Measurements from ENCODE around the gene PLA2G15. TPM values are rescaled to one million over a fixed set of nuclear protein-coding genes. Genes with fewer than 3 reads are reported as not detected.

Gene PLA2G15
- total RNA-seq (2014; rRNA removed; shearing (Covaris generic); ENCODE audit: low replicate concordance), result 8.7 and 14.3 TPM in 2 replicates

GRCh38 chr16:68244903-68245853 is at the start of gene PLA2G15:
Gene PLA2G15 (plus strand): TSS chr16:68245373. CDS start chr16:68245427, 54 bp downstream.
- H3K27me3 ChIP-seq (ENCODE audit: low read length), result no peaks in the 10 kb centered on the region
- no peaks in the 10 kb centered on the region for H4K20me1 ChIP-seq (ENCODE audit: insufficient read depth, low read depth, low read length)
- no peaks in the 10 kb centered on the region for H3K36me3 ChIP-seq (ENCODE audit: insufficient read depth, low read length)
- peak within 1 kb of the TSS; percentile 93 for H3K4me2 ChIP-seq (ENCODE audit: low read depth, low read length, poor library complexity, severe bottlenecking)
- peak within 1 kb of the TSS; percentile 85 for H3K9ac ChIP-seq (ENCODE audit: low read length)
- H2AFZ ChIP-seq (ENCODE audit: low read length), result peak within 1 kb of the TSS; percentile 90
- H3K9me2 ChIP-seq (replicated peaks; ENCODE audit: insufficient read depth, low read length), result no peaks in the 10 kb centered on the region
- H3K9me3 ChIP-seq (ENCODE audit: low read length), result no peaks in the 10 kb centered on the region
- H3K4me1 ChIP-seq (ENCODE audit: low read length), result peaks cover 29% of the 10 kb centered on the region
- H3K4me3 ChIP-seq (ENCODE audit: low read length), result peak within 1 kb of the TSS; percentile 93
- H3K27ac ChIP-seq (ENCODE audit: low read length), result no peak within 1 kb of the TSS
- DNase-seq, result peak; percentile 98
- H3K79me2 ChIP-seq (ENCODE audit: low read length), result peaks cover 22% of the 10 kb centered on the region

- no peak for DNase-seq
- Histone ChIP-seq H3K27me3 (ENCODE audit: low read length) (no peaks in the 10 kb centered on the region), H3K9ac (ENCODE audit: low read length) (no peak overlapping the region), H3K36me3 (ENCODE audit: insufficient read depth, low read length) (0 out of 2 replicates have a peak, but pooled peaks cover 5% of the 10 kb centered on the region), H3K27ac (ENCODE audit: low read length) (peak overlapping the region; percentile 50), H3K4me3 (ENCODE audit: low read length) (no peak overlapping the region), H3K9me2 (replicated peaks; ENCODE audit: insufficient read depth, low read length) (no peaks in the 10 kb centered on the region), H3K4me1 (ENCODE audit: low read length) (peaks cover 86% of the 10 kb centered on the region), H3K4me2 (ENCODE audit: low read depth, low read length, poor library complexity, severe bottlenecking) (no peak overlapping the region), H3K79me2 (ENCODE audit: low read length) (peaks cover 74% of the 10 kb centered on the region), H4K20me1 (ENCODE audit: insufficient read depth, low read depth, low read length) (no peaks in the 10 kb centered on the region), H3K9me3 (ENCODE audit: low read length) (no peaks in the 10 kb centered on the region), H2AFZ (ENCODE audit: low read length) (no peak overlapping the region)
These were observed 47.9 kb upstream of the PLA2G15 start for GRCh38 chr16:68197250-68197649.

GRCh38 chr16:68200088-68200783 is 44.9 kb upstream of the PLA2G15 start:
- Histone ChIP-seq H3K9me2 (replicated peaks; ENCODE audit: insufficient read depth, low read length) (no peaks in the 10 kb centered on the region), H3K79me2 (ENCODE audit: low read length) (peaks cover 72% of the 10 kb centered on the region), H3K4me3 (ENCODE audit: low read length) (0 out of 2 replicates have a peak overlapping the region, but pooled peaks have one; percentile 0), H3K4me2 (ENCODE audit: low read depth, low read length, poor library complexity, severe bottlenecking) (peak overlapping the region; percentile 51), H3K9me3 (ENCODE audit: low read length) (no peaks in the 10 kb centered on the region), H4K20me1 (ENCODE audit: insufficient read depth, low read depth, low read length) (no peaks in the 10 kb centered on the region), H3K27me3 (ENCODE audit: low read length) (no peaks in the 10 kb centered on the region), H2AFZ (ENCODE audit: low read length) (no peak overlapping the region), H3K4me1 (ENCODE audit: low read length) (peaks cover 62% of the 10 kb centered on the region), H3K36me3 (ENCODE audit: insufficient read depth, low read length) (no peaks in the 10 kb centered on the region), H3K9ac (ENCODE audit: low read length) (peak overlapping the region; percentile 26; the same call in 1 of the 2 replicates), H3K27ac (ENCODE audit: low read length) (peak overlapping the region; percentile 78)
- DNase-seq, result no peak

- DNase-seq, result peak; percentile 77
- Histone ChIP-seq H4K20me1 (ENCODE audit: insufficient read depth, low read depth, low read length) (no peaks in the 10 kb centered on the region), H2AFZ (ENCODE audit: low read length) (no peak overlapping the region), H3K27ac (ENCODE audit: low read length) (peak overlapping the region; percentile 78), H3K79me2 (ENCODE audit: low read length) (peaks cover 74% of the 10 kb centered on the region), H3K9me3 (ENCODE audit: low read length) (no peaks in the 10 kb centered on the region), H3K36me3 (ENCODE audit: insufficient read depth, low read length) (peaks cover 4% of the 10 kb centered on the region; the same call in 1 of the 2 replicates), H3K9ac (ENCODE audit: low read length) (no peak overlapping the region), H3K4me3 (ENCODE audit: low read length) (no peak overlapping the region), H3K4me2 (ENCODE audit: low read depth, low read length, poor library complexity, severe bottlenecking) (peak overlapping the region; percentile 35), H3K27me3 (ENCODE audit: low read length) (no peaks in the 10 kb centered on the region), H3K4me1 (ENCODE audit: low read length) (peaks cover 53% of the 10 kb centered on the region), H3K9me2 (replicated peaks; ENCODE audit: insufficient read depth, low read length) (no peaks in the 10 kb centered on the region)
These were observed 43.1 kb upstream of the PLA2G15 start for GRCh38 chr16:68202091-68202519.

GRCh38 chr16:68206245-68206644 is 38.9 kb upstream of the PLA2G15 start:
- Histone ChIP-seq H4K20me1 (ENCODE audit: insufficient read depth, low read depth, low read length) (no peaks in the 10 kb centered on the region), H3K9ac (ENCODE audit: low read length) (no peak overlapping the region), H3K27me3 (ENCODE audit: low read length) (no peaks in the 10 kb centered on the region)

GRCh38 chr16:68214726-68215125 is 30.4 kb upstream of the PLA2G15 start:
- DNase-seq, result no peak
- Histone ChIP-seq H3K9me3 (ENCODE audit: low read length) (no peaks in the 10 kb centered on the region), H3K9ac (ENCODE audit: low read length) (0 out of 2 replicates have a peak overlapping the region, but pooled peaks have one; percentile 21), H3K4me1 (ENCODE audit: low read length) (peaks cover 34% of the 10 kb centered on the region), H4K20me1 (ENCODE audit: insufficient read depth, low read depth, low read length) (no peaks in the 10 kb centered on the region), H3K4me2 (ENCODE audit: low read depth, low read length, poor library complexity, severe bottlenecking) (peak overlapping the region; percentile 33), H3K4me3 (ENCODE audit: low read length) (no peak overlapping the region), H3K27ac (ENCODE audit: low read length) (peak overlapping the region; percentile 66), H3K36me3 (ENCODE audit: insufficient read depth, low read length) (no peaks in the 10 kb centered on the region), H2AFZ (ENCODE audit: low read length) (no peak overlapping the region), H3K27me3 (ENCODE audit: low read length) (no peaks in the 10 kb centered on the region), H3K9me2 (replicated peaks; ENCODE audit: insufficient read depth, low read length) (no peaks in the 10 kb centered on the region), H3K79me2 (ENCODE audit: low read length) (peaks cover 58% of the 10 kb centered on the region)

More at GRCh38 chr16:68206245-68206644, 38.9 kb upstream of the PLA2G15 start:
- no peak for DNase-seq
- Histone ChIP-seq H3K9me2 (replicated peaks; ENCODE audit: insufficient read depth, low read length) (no peaks in the 10 kb centered on the region), H3K27ac (ENCODE audit: low read length) (peak overlapping the region; percentile 26; the same call in 1 of the 2 replicates), H3K36me3 (ENCODE audit: insufficient read depth, low read length) (peaks cover 4% of the 10 kb centered on the region; the same call in 1 of the 2 replicates), H3K4me3 (ENCODE audit: low read length) (no peak overlapping the region), H3K9me3 (ENCODE audit: low read length) (no peaks in the 10 kb centered on the region), H3K4me1 (ENCODE audit: low read length) (peaks cover 20% of the 10 kb centered on the region), H3K79me2 (ENCODE audit: low read length) (peaks cover 69% of the 10 kb centered on the region), H2AFZ (ENCODE audit: low read length) (no peak overlapping the region), H3K4me2 (ENCODE audit: low read depth, low read length, poor library complexity, severe bottlenecking) (no peak overlapping the region)

GRCh38 chr16:68215302-68215701 is 29.9 kb upstream of the PLA2G15 start:
- Histone ChIP-seq H3K27ac (ENCODE audit: low read length) (peak overlapping the region; percentile 66), H3K36me3 (ENCODE audit: insufficient read depth, low read length) (no peaks in the 10 kb centered on the region), H3K27me3 (ENCODE audit: low read length) (no peaks in the 10 kb centered on the region), H3K79me2 (ENCODE audit: low read length) (peaks cover 62% of the 10 kb centered on the region), H3K9me3 (ENCODE audit: low read length) (no peaks in the 10 kb centered on the region), H3K9ac (ENCODE audit: low read length) (no peak overlapping the region), H2AFZ (ENCODE audit: low read length) (no peak overlapping the region), H4K20me1 (ENCODE audit: insufficient read depth, low read depth, low read length) (no peaks in the 10 kb centered on the region), H3K4me1 (ENCODE audit: low read length) (peaks cover 40% of the 10 kb centered on the region), H3K4me2 (ENCODE audit: low read depth, low read length, poor library complexity, severe bottlenecking) (no peak overlapping the region), H3K9me2 (replicated peaks; ENCODE audit: insufficient read depth, low read length) (no peaks in the 10 kb centered on the region), H3K4me3 (ENCODE audit: low read length) (no peak overlapping the region)
- DNase-seq, result no peak

GRCh38 chr16:68216240-68216639 is 28.9 kb upstream of the PLA2G15 start:
- Histone ChIP-seq H3K9me3 (ENCODE audit: low read length) (no peaks in the 10 kb centered on the region), H3K4me2 (ENCODE audit: low read depth, low read length, poor library complexity, severe bottlenecking) (no peak overlapping the region), H3K27ac (ENCODE audit: low read length) (no peak overlapping the region; the same call in 1 of the 2 replicates), H3K4me1 (ENCODE audit: low read length) (peaks cover 45% of the 10 kb centered on the region), H3K79me2 (ENCODE audit: low read length) (peaks cover 62% of the 10 kb centered on the region), H3K4me3 (ENCODE audit: low read length) (no peak overlapping the region), H3K36me3 (ENCODE audit: insufficient read depth, low read length) (no peaks in the 10 kb centered on the region), H2AFZ (ENCODE audit: low read length) (no peak overlapping the region), H3K9ac (ENCODE audit: low read length) (no peak overlapping the region), H4K20me1 (ENCODE audit: insufficient read depth, low read depth, low read length) (no peaks in the 10 kb centered on the region), H3K9me2 (replicated peaks; ENCODE audit: insufficient read depth, low read length) (no peaks in the 10 kb centered on the region), H3K27me3 (ENCODE audit: low read length) (no peaks in the 10 kb centered on the region)
- DNase-seq, result no peak
